ENCODE data around the gene ARHGAP5.

ARHGAP5 gene

DNA sequence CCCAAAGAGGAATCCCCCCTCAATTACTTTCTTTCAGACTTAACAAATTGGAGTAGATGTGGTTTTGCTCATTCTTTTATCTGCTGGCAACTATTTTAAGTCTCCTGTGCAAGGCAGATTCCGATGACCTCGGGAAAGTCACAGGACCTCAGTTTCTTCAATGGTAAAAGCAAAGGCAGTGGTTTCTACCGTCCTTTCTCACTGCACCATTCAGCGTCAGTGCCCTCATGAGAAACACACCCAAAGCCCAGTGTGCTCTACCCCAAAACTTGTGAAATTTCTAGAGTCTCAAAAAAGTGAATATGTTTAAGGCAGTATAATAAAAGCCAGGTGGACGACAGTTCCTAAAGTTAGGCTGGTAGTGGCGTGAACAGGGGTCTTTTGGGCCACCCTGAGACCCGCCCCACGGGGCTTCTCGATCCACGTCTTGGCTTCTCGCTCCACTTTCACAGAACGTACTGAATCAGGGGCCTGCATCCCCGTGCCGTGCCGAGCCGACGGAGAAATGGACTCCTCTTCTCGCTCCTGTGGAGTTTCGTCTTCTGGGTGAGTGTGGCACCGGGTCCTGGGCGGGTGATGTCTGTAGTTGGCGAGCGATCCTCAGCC is 1.3 kb upstream of the ARHGAP5 start:
- no peak for DNase-seq

DNA sequence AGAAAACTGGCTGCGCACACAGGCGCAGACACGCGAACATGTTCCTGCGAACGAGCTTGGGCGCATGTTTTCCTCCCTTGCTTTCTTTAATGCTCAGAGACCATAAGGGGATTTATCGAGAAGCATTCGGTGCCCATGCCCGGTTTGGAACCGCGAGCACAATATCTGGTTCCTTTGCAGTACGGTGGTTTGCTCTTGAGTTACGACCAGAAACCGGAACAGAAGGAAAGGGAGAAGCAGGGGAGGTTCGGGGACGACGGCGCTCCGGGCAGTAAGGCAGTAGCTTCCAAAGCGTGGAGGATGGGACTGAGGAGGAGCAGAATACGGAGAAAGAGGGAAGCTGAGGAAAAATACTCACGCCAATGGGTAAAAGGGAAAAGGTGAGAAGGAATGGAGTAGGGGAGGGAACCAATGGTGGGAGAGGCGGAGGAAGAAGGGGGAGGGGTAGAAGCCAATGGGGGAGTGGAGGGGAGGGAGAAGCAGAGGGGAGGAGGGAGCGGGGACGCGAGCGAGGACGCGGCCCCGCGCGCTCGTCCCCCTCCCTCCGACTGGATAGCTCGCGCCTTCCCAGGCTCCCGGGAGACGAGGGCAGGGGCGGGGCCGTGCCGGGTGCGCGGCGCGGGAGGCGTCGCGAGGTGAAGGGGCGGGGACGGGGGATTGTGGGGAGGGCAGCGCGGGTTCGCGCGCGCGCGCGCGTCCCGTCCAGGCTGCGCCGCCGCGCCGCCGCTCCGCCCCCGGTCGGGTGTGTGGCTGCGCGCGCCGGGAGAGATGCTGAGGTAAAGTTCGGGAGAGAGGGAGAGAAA is 625 bp upstream of the ARHGAP5 start:
- peak; percentile 99 for DNase-seq

DNA sequence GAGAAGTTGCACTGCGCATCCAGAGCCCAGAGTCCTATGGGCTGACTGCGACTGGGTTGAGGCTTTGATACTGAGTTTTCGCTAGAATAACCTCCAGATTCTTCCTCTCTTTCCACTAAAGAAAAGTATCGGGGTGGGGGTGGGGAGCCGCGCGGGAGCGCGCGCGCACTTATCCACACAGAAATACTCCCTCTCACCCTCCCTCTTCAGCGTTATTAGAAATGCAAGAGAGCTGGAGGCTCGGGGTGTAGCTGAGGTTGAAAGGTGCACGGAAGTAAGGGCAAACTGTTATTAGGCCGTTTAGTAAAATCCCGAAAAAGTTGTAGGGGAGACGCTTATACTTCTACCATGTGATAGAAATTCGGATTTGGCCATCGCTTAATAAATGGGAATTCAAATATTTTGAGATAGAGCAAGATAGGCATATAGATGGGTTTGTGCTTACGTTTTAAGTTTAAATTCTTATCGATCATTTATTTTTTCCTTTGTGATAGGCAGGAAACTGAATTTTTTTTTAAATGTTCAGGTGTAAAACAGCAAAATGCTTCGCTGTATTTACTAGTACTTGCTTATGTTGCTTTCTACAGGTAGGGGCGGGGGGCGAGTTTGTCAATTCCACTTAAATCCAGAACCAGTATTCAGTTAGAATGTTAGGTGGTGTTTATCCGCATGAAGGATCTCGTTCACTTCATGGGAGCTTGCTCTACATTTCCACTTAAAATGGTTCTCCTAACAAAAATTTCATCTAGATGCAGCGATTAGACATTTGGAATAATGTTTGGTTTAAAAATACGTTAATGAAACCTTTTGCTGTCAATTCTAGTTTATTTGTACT is 1.1 kb downstream of the ARHGAP5 start:
- peak; percentile 66 for DNase-seq

DNA sequence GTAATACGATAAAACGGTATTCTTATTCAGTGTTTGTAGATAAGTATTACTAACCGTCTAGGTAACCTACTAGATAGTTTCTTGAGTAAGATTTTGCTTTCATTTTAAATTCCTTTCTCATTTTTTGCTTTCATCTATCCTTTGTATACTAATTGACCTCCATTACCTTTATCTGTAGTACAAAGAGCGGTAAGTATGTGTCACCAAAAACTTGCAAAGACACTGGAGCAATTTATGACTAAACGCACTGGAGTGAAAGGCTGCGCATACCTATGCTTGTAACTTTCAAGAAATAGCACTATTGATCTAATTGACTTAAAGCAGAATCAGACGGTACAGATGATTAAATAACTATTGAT is 1.7 kb downstream of the ARHGAP5 start:
- no peak for DNase-seq

DNA sequence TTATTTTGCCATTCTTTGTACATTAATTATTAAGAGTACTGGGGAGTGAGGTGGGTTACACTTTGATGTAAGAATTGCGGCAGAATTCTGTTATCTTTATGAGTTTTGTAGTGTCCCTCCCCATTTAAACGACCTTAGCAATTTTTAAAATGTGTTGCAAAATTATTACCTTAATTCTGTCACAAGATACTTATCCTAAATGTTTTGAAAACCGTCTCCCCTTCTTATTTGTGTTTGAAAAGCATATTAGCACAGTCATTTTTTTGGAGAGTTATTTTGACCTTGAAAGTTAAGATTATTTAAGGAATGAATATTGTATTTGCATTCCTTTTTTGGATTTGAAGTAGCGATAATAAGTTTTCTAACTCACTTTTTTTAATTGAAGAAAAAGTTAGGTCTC is 2.2 kb downstream of the ARHGAP5 start:
- no peak for DNase-seq

DNA sequence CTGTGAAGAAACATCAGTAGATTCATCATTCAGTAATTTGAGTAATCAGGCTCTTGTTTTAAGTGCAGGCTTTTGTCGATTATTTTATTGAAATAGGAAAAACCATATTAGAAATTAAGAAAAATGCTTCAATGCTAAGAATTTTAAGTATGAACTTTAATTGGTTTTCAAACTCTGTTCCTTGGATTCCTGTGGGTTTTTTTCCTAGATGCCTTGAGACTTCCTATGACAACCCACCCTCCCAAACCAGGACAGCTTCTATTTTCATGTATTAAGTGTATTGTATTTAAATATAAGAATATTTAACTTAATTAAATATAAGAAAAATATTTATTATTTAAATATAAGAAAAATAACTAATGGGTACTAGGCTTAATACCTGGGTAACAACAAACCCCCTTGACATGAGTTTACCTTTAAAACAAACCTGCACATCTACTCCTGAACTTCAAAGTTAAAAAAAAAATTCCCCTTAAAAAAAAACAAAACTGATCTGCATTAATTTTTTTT is 3.0 kb downstream of the ARHGAP5 start:
- no peak for DNase-seq

DNA sequence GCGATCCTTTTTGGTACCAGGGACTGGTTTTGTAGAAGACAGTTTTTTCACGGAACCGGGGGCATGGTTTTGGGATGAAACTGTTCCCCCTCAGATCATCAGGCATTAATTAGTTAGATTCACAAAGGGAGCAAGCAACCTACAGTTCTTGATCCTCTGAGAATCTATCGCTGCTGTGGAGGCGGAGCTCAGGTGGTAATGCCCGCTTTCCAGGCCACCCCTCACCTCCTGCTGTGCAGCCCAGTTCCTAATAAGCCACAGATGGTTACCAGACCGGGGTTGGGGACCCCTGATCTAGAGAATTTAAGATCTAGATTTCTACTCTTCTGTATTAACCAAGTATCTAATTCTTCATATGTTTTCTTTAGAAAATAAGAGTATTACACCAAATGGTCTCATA is 4.8 kb downstream of the ARHGAP5 start:
- no peak for DNase-seq

DNA sequence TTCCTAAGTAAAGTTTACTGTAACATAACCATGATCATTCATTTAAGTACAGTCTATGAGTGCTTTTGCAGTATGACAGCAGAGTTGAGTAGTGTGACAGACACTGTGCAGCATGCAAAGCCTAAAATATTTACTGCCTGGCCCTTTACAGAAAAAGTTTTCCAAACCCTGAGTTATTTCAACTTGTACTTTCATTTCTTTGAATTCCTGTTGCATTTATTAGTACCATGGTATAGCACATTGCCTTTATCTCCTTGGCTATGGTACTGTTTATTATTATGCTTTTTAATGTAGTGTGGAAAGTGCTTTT is 6.2 kb downstream of the ARHGAP5 start:
- DNase-seq, result no peak

DNA sequence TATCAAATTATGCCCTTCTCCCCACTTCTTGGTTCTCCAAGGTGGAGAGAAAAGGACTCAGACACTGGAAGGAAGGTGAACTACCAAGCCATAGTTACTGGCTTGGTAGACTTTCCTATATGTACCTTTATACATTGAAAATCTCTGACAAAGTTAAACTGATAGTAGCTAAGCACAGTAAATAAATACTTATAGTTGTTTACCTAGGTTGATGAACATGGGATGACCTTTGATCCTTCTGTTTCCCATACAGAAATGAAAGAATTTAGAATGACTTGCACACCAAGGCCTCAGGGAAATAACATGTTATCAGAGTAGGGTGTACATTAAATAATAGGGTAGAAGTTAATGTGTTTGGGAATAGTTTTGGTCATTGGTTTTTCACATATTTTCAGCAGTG is 6.7 kb downstream of the ARHGAP5 start:
- no peak for DNase-seq

DNA sequence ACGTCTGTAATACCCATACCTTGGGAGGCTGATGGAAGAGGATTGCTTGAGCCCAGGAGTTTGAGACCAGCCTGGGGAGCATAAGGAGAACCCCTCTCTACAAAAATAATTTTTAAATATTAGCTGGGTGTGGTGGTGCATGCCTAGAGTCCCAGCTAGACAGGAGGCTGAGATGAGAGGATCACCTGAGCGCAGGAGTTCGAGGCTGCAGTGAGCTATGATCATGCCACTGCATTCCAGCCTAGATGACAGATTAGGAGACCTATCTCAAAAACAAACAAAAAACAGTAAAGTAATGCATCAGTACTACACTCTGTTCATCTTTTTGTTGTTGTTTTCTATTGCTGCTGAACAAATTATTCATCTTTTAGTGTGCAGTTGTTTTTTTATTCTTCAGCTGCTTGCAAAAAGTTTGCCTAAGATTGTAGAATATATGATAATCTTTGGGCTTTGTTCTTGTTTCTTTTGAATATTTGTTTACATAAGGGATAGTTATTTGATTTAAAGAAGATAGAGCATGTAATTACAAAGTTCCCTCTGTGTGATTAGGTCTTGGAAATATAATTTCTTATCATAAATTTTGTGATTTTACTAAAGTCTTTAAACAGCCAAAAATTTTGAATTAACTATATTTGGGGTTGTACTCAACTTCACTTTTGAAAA is 8.2 kb downstream of the ARHGAP5 start:
- no peak for DNase-seq

DNA sequence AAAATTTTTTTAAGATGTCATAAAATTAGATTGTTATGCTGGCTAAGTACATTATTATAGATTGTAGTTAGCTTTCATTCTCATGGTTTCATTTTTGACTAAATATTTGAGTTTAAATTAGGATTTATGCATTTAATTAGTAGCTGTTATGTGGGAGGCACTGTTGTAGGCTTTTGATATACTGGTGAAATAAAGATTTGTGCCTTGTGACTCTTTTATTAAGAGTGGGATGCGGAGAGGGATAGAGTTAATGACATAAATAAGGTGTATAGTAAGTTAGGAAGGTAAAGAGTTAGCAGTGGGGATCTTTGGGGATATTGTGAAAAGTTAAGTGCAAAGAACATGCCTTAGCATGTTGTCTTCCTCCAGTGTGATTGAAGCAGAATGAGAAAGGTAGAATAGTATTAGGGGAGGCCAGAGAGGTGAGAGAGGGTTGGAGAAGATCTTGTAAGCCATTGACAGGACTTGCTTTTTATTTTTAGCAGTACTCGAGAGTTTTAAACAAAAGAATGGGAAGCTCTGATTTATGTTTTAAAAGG is 8.8 kb downstream of the ARHGAP5 start:
- DNase-seq, result no peak

DNA sequence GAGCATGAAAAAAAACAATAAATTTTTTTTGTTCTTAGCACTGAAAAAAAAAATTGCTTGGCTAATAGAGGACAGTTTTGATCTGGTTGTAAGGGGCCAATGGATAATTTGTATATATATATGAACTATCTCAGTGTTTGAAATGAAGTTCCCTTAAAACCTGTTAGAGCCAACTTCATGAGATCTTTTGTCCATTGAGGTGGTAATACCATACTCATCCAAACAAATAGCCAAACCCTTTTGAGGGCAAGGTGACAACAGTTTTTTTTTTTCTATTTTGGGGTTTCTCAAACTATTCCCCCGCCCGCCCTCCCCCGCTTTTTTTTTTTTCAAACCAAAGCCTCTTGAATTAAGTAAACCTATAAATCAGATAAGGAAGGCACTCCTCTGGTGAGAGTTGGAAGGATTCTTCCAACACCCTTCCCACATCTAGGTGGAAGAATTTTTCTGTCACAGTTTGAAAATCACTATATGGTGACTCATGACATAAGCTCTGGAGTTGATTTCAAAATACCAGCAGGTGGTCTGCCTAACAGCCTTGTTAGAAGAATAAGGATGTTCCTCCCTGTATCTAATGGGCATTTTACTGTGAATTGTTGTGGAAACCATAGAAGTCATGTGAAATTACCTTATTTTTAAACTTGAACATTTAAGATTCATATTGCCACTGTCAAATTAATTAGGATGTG is 10.2 kb downstream of the ARHGAP5 start:
- DNase-seq, result no peak

DNA sequence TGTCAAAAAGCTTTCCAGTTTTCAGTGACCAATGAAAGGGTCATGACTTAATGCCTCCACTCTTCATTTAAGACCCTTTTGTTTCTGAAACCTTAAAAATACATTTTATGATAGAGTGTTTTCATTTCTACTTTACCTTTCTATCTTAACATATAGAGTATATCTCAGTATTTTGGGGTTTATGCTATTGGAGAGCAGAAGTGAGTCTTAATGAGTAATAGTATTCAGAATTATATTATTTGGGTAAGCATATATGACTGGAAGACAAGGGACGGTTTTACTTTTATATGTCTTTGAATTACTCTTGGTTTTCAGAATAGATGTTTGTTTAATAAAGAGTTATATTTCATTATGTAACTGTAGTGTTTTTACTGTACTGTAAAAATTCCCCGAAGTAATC is 10.8 kb downstream of the ARHGAP5 start:
- no peak for DNase-seq

DNA sequence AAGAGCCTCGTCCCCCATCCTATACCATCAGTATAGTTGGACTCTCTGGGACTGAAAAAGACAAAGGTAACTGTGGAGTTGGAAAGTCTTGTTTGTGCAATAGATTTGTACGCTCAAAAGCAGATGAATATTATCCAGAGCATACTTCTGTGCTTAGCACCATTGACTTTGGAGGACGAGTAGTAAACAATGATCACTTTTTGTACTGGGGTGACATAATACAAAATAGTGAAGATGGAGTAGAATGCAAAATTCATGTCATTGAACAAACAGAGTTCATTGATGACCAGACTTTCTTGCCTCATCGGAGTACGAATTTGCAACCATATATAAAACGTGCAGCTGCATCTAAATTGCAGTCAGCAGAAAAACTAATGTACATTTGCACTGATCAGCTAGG is 13.6 kb downstream of the ARHGAP5 start:
- no peak for DNase-seq

DNA sequence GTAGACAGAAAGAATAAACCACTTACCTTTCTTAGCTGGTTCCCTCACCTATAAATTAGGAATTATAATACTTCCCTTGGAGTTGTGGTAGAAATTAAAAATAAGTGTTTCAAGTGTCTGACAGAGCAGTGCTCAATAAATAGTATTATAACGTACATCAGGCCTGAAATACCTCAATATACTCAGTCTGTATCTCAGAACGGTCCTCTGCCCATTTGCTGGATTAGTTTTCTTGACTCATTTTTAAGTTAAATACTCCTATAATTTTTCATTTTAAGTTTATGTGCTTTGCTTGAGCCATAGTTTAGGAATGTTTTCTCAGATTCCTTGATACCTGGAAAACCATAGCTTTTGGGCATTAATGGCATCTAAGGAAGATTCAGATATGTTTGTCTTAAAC is 22.4 kb downstream of the ARHGAP5 start:
- no peak for DNase-seq

DNA sequence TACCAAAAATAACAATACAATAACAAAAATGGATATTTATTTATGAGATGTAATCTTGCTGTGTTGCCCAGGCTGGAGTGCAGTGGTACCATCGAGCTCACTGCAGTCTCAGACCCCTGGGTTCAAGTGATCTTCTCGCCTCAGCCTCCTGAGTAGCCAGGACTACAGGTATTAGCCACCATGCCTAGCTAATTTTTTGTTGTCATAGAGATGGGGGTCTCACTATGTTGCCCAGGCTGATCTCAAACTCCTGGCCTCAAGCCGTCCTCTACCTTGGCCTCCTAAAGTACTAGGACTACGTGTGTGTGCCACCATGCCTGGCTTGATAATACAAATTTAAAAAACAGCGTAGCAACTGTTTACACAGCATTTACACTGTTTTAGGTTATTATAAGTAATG is 23.1 kb downstream of the ARHGAP5 start:
- DNase-seq, result no peak

DNA sequence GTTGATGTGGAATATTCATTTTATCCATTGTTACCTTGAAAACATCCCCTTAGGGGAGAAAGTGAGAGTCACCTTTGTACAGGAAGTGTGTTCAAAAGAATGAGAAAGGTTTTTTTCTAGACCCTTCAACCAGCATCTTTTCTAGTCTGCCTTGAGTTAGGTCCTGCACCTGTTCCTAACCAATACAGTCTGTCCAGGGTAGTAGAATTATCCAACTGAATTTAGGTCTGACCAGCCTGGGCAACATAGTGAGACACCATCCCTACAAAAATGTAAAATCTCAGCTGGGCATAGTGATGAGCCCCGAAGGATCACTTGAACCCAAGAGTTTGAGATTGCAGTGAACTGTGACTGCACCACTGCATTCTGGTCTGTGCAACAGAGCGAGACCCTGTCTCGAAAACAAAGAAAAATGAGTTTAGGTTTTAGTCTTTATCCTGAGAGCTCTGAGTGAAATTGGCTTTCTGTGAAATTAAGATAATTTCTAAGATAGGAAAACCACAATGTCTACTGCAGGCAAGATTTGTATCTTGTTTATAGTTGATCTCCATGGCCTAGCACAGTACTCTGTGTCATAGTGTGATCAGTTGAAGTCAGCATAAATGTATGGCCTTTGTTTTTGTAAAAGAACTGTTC is 25.2 kb downstream of the ARHGAP5 start:
- no peak for DNase-seq

DNA sequence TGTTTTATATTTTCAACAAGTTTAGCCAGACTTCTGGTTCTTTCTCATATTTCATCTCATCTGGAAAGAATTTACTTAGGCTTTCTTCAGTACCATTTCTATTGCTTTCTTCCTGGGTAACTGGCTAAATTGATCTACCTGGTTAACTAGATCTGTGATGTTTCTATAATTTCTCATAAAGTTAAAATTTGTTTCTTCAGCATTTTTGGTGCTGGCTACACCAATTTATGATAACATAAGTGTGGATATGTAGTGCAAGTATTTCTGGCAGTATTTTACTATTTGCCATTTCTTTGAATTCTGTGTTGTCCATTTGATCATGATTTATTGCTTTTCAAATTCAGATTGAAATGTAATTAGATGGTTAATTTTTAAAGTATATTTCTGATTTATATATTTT is 25.9 kb downstream of the ARHGAP5 start:
- no peak for DNase-seq

DNA sequence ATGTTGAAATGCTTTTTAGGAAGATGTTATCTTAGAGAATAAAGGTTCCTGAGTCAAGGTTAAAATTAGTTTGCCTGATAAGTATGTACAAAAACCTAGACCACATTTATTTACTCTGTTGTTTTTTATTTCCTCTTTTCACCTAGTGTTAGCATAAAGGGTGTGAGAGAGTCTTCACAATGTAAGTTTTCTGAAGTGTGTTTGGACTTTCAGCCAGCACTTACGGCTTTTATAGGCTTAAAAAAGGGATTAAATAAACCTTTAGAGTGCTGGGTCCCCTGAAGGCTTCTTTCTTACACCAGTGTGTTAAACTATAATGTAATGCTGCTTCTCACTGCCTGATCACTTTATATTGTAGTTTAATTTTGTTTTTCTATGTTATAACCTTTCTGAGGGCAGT is 27.2 kb downstream of the ARHGAP5 start:
- no peak for DNase-seq

DNA sequence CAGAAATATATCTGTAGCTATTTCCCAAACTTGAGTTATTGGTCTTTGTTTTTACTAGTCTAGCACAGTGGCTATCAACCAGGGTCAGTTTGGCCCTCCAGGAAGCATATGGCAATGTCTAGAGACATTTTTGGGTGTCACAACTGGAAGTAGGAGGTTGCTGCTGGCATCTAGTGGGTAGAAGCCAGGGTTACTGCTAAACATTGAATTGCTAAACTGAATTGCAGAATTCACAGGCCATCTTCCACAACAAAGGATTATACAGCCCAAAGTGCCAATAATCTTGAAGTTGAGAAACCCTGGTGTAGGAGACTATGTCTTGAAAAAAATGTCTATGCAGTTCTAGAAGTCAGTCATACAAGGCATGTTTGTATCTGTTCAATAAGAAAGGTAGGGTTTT is 27.7 kb downstream of the ARHGAP5 start:
- DNase-seq, result no peak

DNA sequence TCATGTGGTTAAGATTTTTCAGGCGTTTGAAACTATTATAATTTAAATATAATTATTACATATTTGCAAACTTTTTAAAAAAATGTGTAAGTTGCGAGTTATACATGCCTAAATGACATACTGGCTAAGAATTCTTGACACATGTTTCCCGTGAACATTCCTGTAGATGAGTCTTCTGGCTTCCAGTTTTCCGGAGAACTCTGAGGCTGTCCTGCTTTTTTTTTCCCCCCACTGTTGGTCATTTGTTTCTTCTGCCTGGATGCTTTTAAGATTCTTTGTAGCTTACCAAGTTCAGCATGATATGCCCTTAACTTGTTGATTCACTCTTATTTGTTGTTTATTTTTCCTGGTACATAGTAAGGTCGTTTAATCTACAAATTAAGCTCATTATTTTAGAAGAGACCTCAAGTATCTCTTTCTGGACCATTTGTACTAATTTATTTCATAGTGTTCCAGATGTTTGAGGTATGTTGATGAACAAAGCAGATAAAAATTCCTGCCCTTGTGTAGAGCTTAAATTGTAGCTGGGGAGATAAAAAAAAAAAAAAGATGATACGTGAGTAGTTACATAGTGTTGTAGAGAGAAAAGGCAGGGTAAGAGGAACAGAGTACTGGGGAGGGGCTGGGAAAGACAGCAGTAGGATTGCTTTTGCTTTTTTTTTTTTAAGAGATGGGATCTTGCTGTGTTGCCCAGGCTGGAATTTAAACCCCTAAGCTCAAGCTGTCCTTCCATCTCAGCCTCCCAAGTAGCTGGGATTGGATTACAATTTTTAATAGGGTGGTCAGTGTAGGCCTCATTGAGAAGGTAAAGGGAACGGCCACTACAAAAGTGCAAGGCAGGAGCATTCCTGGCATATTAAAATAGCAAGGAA is 32.8 kb downstream of the ARHGAP5 start:
- DNase-seq, result no peak
